Mesothelial cell of epicardium (in vitro differentiated cells): ENCODE results near the gene COMTD1. TPM values are rescaled to one million over a fixed set of nuclear protein-coding genes. Genes with fewer than 3 reads are reported as not detected.

ENCODE experiments used
- DNase-seq, 2 experiments: peaks; one replicate each; pipeline ENCODE4 v3.0.0; 2021; ENCODE audit warnings: low spot score in 2 of 2; ENCODE audit not compliant: unreplicated experiment in 2 of 2
- H3K27ac Mint-ChIP-seq: 2 replicates; pipeline ENCODE4 v1.8.0; 2021; ENCODE audit warnings: mixed read lengths
- H3K27me3 Mint-ChIP-seq: 2 replicates; pipeline ENCODE4 v1.8.0; 2021; ENCODE audit warnings: low read depth, mixed read lengths
- H3K36me3 Mint-ChIP-seq: 2 replicates; pipeline ENCODE4 v1.8.0; 2021; ENCODE audit warnings: mixed read lengths
- H3K4me1 Mint-ChIP-seq: 2 replicates; pipeline ENCODE4 v1.8.0; 2021; ENCODE audit warnings: mixed read lengths
- H3K4me3 Mint-ChIP-seq: 2 replicates; pipeline ENCODE4 v1.8.0; 2021; ENCODE audit warnings: mild to moderate bottlenecking, moderate library complexity, mixed read lengths
- H3K9me3 Mint-ChIP-seq: 2 replicates; pipeline ENCODE4 v1.8.0; 2021; ENCODE audit warnings: mixed read lengths
- total RNA-seq: library from RNA; stranded (reverse); gene quantifications from 3 replicates; pipeline ENCODE4 v1.2.1, GENCODE V29; 2021
- TF ChIP-seq, protein P1 (sequence below): fragments of 200-600 bp; sonication (generic); IDR thresholded peaks from one replicate; pipeline ENCODE4 v1.5.0; 2021; ENCODE audit warnings: antibody characterized with exemption; ENCODE audit not compliant: unreplicated experiment

The COMTD1 gene
- total RNA-seq, 1 donor from 2014 or later: 13.9 TPM

DNA sequence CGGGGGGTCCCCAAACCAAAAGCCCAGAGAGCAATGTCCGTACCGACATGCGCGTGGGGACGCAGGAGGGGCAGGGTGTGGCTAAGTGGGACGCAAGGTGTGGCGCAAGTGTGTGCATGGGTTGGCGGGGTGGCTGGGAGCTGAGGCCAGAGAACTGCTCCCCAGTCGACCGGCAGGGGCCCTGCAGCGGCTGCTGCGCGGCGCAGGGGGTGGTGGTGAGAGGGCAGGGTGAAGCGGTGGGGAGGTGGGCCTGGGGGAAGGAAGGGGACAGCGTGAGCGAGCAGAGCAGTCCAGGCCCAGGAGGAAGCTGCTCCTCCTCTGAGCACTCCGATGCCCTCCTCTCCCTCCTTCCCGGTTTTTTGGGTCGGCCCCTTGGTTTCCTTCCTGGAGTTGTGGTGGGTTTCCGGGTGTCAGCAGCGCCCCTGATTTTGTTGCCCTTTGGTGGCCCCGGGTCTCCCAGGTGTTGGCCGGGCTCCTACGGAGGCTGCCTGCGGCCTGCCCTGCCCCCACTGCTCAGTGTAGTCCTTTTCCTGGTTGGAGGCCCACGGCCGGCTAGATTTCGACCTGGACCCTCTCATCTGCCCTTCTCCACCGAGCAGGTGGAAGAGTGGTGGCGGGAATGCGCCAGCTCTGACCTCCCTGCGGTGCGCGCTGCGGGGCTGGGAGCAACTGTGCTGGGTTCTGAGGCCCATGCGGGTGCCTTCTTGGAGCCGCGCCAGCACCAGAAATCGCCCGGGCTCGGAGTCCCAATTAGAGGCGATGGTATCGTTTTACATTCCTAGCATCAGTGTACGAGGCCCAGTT, 40.5 kb upstream of the COMTD1 start:
- H3K27ac Mint-ChIP-seq: no peak overlapping the region
- TF ChIP-seq, protein P1, sequence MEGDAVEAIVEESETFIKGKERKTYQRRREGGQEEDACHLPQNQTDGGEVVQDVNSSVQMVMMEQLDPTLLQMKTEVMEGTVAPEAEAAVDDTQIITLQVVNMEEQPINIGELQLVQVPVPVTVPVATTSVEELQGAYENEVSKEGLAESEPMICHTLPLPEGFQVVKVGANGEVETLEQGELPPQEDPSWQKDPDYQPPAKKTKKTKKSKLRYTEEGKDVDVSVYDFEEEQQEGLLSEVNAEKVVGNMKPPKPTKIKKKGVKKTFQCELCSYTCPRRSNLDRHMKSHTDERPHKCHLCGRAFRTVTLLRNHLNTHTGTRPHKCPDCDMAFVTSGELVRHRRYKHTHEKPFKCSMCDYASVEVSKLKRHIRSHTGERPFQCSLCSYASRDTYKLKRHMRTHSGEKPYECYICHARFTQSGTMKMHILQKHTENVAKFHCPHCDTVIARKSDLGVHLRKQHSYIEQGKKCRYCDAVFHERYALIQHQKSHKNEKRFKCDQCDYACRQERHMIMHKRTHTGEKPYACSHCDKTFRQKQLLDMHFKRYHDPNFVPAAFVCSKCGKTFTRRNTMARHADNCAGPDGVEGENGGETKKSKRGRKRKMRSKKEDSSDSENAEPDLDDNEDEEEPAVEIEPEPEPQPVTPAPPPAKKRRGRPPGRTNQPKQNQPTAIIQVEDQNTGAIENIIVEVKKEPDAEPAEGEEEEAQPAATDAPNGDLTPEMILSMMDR: no peak
- H3K36me3 Mint-ChIP-seq: no peaks in the 10 kb centered on the region
- DNase-seq: no peak
- H3K4me3 Mint-ChIP-seq: no peak overlapping the region
- peaks cover 24% of the 10 kb centered on the region for H3K4me1 Mint-ChIP-seq
- H3K27me3 Mint-ChIP-seq: peaks cover 13% of the 10 kb centered on the region
- H3K9me3 Mint-ChIP-seq: no peaks in the 10 kb centered on the region

DNA sequence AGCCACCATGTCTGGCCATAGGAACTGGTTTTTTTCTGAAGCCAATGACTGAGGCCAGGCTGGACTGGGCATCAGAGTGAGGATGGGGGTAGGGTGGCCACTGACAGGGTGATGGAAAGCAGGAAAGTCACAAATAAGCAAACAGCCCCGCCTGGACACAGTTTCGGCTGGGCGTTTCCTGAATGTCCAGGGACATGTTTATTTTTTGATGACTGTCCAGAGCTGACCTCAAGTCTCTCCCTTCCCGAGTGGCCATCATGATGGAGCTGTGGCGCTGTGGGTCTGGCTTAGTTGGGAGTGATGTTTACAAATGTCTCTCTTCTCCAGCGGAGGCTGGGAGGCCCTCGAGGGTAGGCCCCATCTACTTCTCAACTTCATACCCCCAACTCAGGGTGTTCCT, 37.1 kb upstream of the COMTD1 start:
- TF ChIP-seq, protein P1: no peak
- Mint-ChIP-seq H3K36me3 (no peaks in the 10 kb centered on the region), H3K4me1 (no peaks in the 10 kb centered on the region), H3K9me3 (peaks cover 4% of the 10 kb centered on the region), H3K27me3 (peaks cover 13% of the 10 kb centered on the region), H3K4me3 (no peak overlapping the region), H3K27ac (no peak overlapping the region)
- DNase-seq: no peak

DNA sequence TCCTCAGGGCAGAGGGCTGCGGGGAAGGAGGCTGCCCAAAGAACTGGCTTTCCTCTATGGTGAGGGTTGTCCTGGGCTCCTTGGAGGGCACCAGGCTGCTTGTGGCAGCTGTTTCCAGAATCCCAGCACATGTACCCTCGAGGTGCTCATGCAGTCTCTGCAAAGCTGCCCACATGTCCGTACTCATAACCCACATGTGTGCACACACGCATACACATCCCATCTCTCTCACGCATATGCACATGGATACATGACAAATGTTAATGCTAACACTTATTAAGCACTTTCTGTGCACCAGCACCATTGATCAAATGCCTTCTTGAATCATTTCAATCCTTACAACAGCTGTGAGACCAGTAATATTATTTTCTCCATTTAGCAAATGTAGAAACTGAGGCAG, 36.3 kb upstream of the COMTD1 start:
- Mint-ChIP-seq H3K27ac (no peak overlapping the region), H3K36me3 (no peaks in the 10 kb centered on the region), H3K4me1 (no peaks in the 10 kb centered on the region), H3K4me3 (no peak overlapping the region), H3K9me3 (peaks cover 4% of the 10 kb centered on the region), H3K27me3 (peaks cover 13% of the 10 kb centered on the region)
- TF ChIP-seq, protein P1: no peak
- DNase-seq: no peak

DNA sequence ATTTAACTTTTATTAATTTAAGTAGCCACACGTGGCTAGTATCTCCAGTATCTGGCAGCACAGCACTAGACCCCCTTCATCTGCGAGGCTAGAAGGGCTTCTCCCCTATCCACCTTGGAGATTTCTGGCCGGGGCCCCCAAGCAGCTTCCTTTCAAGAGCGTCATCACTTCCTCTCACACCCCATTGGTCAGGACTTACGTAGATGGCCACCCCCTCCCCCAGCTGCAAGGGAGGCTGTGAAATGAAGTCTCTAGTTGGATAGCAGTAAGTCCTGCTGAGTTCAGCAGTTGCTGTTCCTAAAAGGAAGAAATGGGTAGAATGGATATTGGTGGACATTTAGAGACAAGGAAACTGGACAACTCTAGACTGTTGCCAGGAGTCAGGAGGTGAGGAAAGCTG, 33.8 kb upstream of the COMTD1 start:
- Mint-ChIP-seq H3K9me3 (peaks cover 4% of the 10 kb centered on the region), H3K4me1 (peaks cover 13% of the 10 kb centered on the region), H3K4me3 (no peak overlapping the region), H3K36me3 (no peaks in the 10 kb centered on the region), H3K27me3 (peaks cover 7% of the 10 kb centered on the region), H3K27ac (no peak overlapping the region)
- DNase-seq: no peak
- TF ChIP-seq, protein P1: no peak

DNA sequence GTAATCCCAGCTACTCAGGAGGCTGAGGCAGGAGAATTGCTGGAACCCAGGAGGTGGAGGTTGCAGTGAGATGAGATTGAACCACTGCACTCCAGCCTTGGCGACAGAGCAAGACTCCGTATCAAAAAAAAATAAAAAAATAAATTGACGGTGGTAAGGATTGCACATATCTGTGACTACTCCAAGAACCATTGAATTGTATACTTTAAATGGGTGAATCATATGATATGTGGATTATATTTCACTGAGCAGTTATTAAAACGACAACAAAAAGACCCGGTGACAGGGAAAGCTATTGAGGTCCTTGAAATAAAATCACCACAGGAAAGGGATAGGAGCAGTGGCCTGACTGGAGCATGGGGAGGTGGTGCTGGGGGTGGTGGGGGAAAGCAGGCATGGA, 31.2 kb upstream of the COMTD1 start:
- TF ChIP-seq, protein P1: no peak
- no peaks in the 10 kb centered on the region for H3K36me3 Mint-ChIP-seq
- H3K9me3 Mint-ChIP-seq: peaks cover 4% of the 10 kb centered on the region
- H3K4me3 Mint-ChIP-seq: no peak overlapping the region
- peaks cover 28% of the 10 kb centered on the region for H3K4me1 Mint-ChIP-seq
- H3K27ac Mint-ChIP-seq: no peak overlapping the region
- H3K27me3 Mint-ChIP-seq: no peaks in the 10 kb centered on the region
- DNase-seq: no peak
